ENCODE measurements around the gene GRIN2A.

DNA sequence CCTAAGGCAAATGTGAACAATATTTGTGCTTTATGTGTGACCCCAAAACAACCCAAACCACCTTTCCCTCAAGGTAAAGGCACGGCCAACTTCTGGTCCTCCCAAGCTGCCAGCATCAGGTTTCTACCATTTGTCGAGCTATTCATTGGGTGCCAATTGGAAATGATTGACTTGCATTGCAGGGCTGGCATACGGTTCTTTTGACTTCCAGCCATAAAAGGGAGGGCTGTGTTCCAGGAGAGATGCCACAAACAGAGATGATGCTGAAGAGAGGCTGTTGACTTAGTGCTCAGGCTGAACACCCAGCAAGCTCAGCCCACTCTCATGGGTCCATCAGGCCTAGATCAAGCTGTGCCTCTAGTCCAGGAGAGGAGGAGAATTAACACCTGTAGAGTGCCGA is 252.4 kb downstream of the GRIN2A start:
- TF ChIP-seq, protein P1, sequence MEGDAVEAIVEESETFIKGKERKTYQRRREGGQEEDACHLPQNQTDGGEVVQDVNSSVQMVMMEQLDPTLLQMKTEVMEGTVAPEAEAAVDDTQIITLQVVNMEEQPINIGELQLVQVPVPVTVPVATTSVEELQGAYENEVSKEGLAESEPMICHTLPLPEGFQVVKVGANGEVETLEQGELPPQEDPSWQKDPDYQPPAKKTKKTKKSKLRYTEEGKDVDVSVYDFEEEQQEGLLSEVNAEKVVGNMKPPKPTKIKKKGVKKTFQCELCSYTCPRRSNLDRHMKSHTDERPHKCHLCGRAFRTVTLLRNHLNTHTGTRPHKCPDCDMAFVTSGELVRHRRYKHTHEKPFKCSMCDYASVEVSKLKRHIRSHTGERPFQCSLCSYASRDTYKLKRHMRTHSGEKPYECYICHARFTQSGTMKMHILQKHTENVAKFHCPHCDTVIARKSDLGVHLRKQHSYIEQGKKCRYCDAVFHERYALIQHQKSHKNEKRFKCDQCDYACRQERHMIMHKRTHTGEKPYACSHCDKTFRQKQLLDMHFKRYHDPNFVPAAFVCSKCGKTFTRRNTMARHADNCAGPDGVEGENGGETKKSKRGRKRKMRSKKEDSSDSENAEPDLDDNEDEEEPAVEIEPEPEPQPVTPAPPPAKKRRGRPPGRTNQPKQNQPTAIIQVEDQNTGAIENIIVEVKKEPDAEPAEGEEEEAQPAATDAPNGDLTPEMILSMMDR (IDR thresholded peaks at IDR 0.05): no peak
- no peak for TF ChIP-seq POLR2A (IDR thresholded peaks at IDR 0.05)
